Jurkat, Clone E6-1 (cell line): ENCODE measurements around the gene CRIP3. TPM values are rescaled to one million over a fixed set of nuclear protein-coding genes. Genes with fewer than 3 reads are reported as not detected.
"Not testable (repeated sequence)": the region's sequence is repeated elsewhere in the genome, so short reads cannot be mapped to it uniquely, and the experiment has no call there.

Experiments
- DNase-seq: peaks from one replicate; pipeline ENCODE4 v3.0.0-alpha.2; 2011; ENCODE audit warnings: low read depth, low spot score
- H3K4me3 ChIP-seq: 2 replicates; pipeline ENCODE4 v1.5.1; 2011; ENCODE audit warnings: mild to moderate bottlenecking, low read length, control low read depth, moderate library complexity
- polyA plus RNA-seq: library from polyadenylated mRNA; unstranded; fragments of >200 nt; gene quantifications from one replicate; pipeline ENCODE4 v1.2.1, GENCODE V29; 2012; ENCODE audit warnings: missing spikeins; ENCODE audit not compliant: insufficient read length, insufficient read depth

Gene CRIP3
- not detected for polyA plus RNA-seq

GRCh38 chr6:43308101-43308989, at the start of gene CRIP3:
Gene CRIP3, minus strand, starts transcription at chr6:43308826. Its CDS starts 34 bp downstream, at chr6:43308792.
- no peak within 1 kb of the TSS for H3K4me3 ChIP-seq

GRCh38 chr6:43355862-43356590, 47.4 kb upstream of the CRIP3 start:
- DNase-seq = no peak
- H3K4me3 ChIP-seq = no peak overlapping the region

More at GRCh38 chr6:43308101-43308989, at the start of gene CRIP3:
- no peak for DNase-seq

GRCh38 chr6:43351951-43352350, 43.3 kb upstream of the CRIP3 start:
- not testable (repeated sequence) for DNase-seq, H3K4me3 ChIP-seq

- H3K4me3 ChIP-seq = no peak overlapping the region
- DNase-seq = no peak
Observed at GRCh38 chr6:43347444-43347843, 38.8 kb upstream of the CRIP3 start.

GRCh38 chr6:43347021-43347420, 38.4 kb upstream of the CRIP3 start:
- DNase-seq = no peak

GRCh38 chr6:43346243-43346642, 37.6 kb upstream of the CRIP3 start:
- DNase-seq, H3K4me3 ChIP-seq: not testable (repeated sequence)

More at GRCh38 chr6:43347021-43347420, 38.4 kb upstream of the CRIP3 start:
- H3K4me3 ChIP-seq = no peak overlapping the region

GRCh38 chr6:43339168-43339567, 30.5 kb upstream of the CRIP3 start:
- DNase-seq = no peak

GRCh38 chr6:43338243-43338642, 29.6 kb upstream of the CRIP3 start:
- H3K4me3 ChIP-seq = no peak overlapping the region
- no peak for DNase-seq

More at GRCh38 chr6:43339168-43339567, 30.5 kb upstream of the CRIP3 start:
- no peak overlapping the region for H3K4me3 ChIP-seq

- no peak overlapping the region for H3K4me3 ChIP-seq
- no peak for DNase-seq
Observed at GRCh38 chr6:43336382-43336781, 27.8 kb upstream of the CRIP3 start.

GRCh38 chr6:43335469-43335868, 26.8 kb upstream of the CRIP3 start:
- no peak for DNase-seq
- no peak overlapping the region for H3K4me3 ChIP-seq

GRCh38 chr6:43334466-43335095, 26.0 kb upstream of the CRIP3 start:
- no peak overlapping the region for H3K4me3 ChIP-seq
- peak; percentile 20 for DNase-seq

- no peak overlapping the region for H3K4me3 ChIP-seq
- no peak for DNase-seq
Observed at GRCh38 chr6:43331891-43332290, 23.3 kb upstream of the CRIP3 start.

GRCh38 chr6:43331470-43331869, 22.8 kb upstream of the CRIP3 start:
- no peak for DNase-seq
- H3K4me3 ChIP-seq = no peak overlapping the region

GRCh38 chr6:43328528-43328927, 19.9 kb upstream of the CRIP3 start:
- DNase-seq = no peak
- H3K4me3 ChIP-seq = no peak overlapping the region

- no peak overlapping the region for H3K4me3 ChIP-seq
- no peak for DNase-seq
Observed at GRCh38 chr6:43325876-43326275, 17.2 kb upstream of the CRIP3 start.

- DNase-seq = no peak
- H3K4me3 ChIP-seq = no peak overlapping the region
Observed at GRCh38 chr6:43318011-43318410, 9.4 kb upstream of the CRIP3 start.

- H3K4me3 ChIP-seq = no peak overlapping the region
- DNase-seq = no peak
Observed at GRCh38 chr6:43313813-43314212, 5.2 kb upstream of the CRIP3 start.

GRCh38 chr6:43311666-43312065, 3.0 kb upstream of the CRIP3 start:
- no peak overlapping the region for H3K4me3 ChIP-seq
- no peak for DNase-seq

GRCh38 chr6:43310624-43311023, 2.0 kb upstream of the CRIP3 start:
- no peak overlapping the region for H3K4me3 ChIP-seq
- no peak for DNase-seq

GRCh38 chr6:43310134-43310533, 1.5 kb upstream of the CRIP3 start:
- DNase-seq = no peak
- no peak overlapping the region for H3K4me3 ChIP-seq
